ENCODE results near the gene RAI1. TPM values are rescaled to one million over a fixed set of nuclear protein-coding genes. Genes with fewer than 3 reads are reported as not detected.
A peak's percentile ranks its signal among the peaks of the same experiment; 100 is the strongest.

RAI1 gene
- total and polyA plus RNA-seq, 2 of the 13 experiments (the other 11 are each of a cell fraction or from before 2014, with no cell fraction given) = 3.4 to 5.2 TPM

GRCh38 chr17:17710355-17710727, 29.1 kb downstream of the RAI1 start:
- Histone ChIP-seq H3K27me3 (ENCODE audit: control insufficient read depth in 1 of 2, insufficient read depth in 2 of 2, low read length in 2 of 2) (no peaks in the 10 kb centered on the region), H3K79me2 (ENCODE audit: insufficient read depth, low read length) (peaks cover 59% of the 10 kb centered on the region), H3K4me2 (ENCODE audit: low read depth, low read length) (peak overlapping the region; percentile 87; the same call in 1 of the 2 replicates), H3K36me3 (replicated peaks in 1 of 2; ENCODE audit: control insufficient read depth in 1 of 2, insufficient read depth in 2 of 2, low read length in 2 of 2) (no peaks in the 10 kb centered on the region; a peak in 2 of 5 replicates), H2AFZ (ENCODE audit: low read length) (no peak overlapping the region), H3K9me3 (ENCODE audit: low read length) (no peaks in the 10 kb centered on the region), H3K9ac (ENCODE audit: insufficient read depth, low read depth, low read length) (no peak overlapping the region), H3K27ac (ENCODE audit: extremely low read length, insufficient read depth, low read length) (peak overlapping the region; percentile 21), H3K4me3 (replicated peaks in 1 of 3; ENCODE audit: insufficient read depth in 1 of 3, low read depth in 2 of 3, low read length in 3 of 3) (no peak overlapping the region), H4K20me1 (ENCODE audit: insufficient read depth, low read length) (peaks cover 9% of the 10 kb centered on the region; the same call in 1 of the 2 replicates), H3K4me1 (ENCODE audit: insufficient read depth, low read length) (peaks cover 95% of the 10 kb centered on the region)
- CTCF ChIA-PET (ENCODE audit: low intra/inter-chr PET ratio, low total read pairs) = no interaction called here
- DNase-seq (ENCODE audit: low spot score) = no peak
- BruUV-seq (replicated peaks) = no TSS peak
- intact Hi-C loops (cut with micrococcal nuclease; ENCODE audit: unreplicated experiment) (loop anchor here (2.0 to 10.0 kb wide), 2 partner anchors 16 to 144 kb away; no protein-coding TSS in a partner anchor), in situ Hi-C loops (cut with HindIII; ENCODE audit: extremely low pct_ligation_motif_present, low pct_unique_long_range_greater_than_20kb) (no loop called here)
- peak; percentile 2; the same call in 2 of the 3 replicates for ATAC-seq
- no peak for FAIRE-seq
- TF ChIP-seq NFIB (CRISPR knock-in tag; IDR thresholded peaks at IDR 0.05; ENCODE audit: borderline replicate concordance) (no peak), SMYD3 (CRISPR knock-in tag; IDR thresholded peaks at IDR 0.05) (no peak), ZNF253 (CRISPR knock-in tag; IDR thresholded peaks at IDR 0.05; ENCODE audit: borderline replicate concordance) (peak; percentile 44; the same call in 1 of the 2 replicates), MAF1 (CRISPR knock-in tag; IDR thresholded peaks at IDR 0.05; ENCODE audit: borderline replicate concordance) (no peak), ZNF784 (CRISPR knock-in tag; IDR thresholded peaks at IDR 0.05; ENCODE audit: borderline replicate concordance) (no peak), GLMP (CRISPR knock-in tag; IDR thresholded peaks at IDR 0.05; ENCODE audit: borderline replicate concordance) (no peak), PRDM10 (CRISPR knock-in tag; IDR thresholded peaks at IDR 0.05; ENCODE audit: low read depth) (no peak), HDAC6 (IDR thresholded peaks at IDR 0.05; ENCODE audit: low read depth, low read length) (no peak), PRDM4 (CRISPR knock-in tag; IDR thresholded peaks at IDR 0.05; ENCODE audit: borderline replicate concordance) (no peak)
- 95% methylated on average over 3 of the region's 4 CpGs for WGBS (ENCODE audit: low lambda C conversion rate)
- POLR2A ChIA-PET = interaction anchor here (0.7 to 4.7 kb wide), 3 partner anchors 16 to 127 kb away, joined by 3 to 45 read pairs (median 7); partner anchors contain the start of gene SREBF1

Measured in HepG2 (cell line).